Mucosa of stomach (tissue), 1 donor: Measurements from ENCODE around the gene PNLDC1.
A peak's percentile ranks its signal among the peaks of the same experiment; 100 is the strongest.

Source experiments
- H3K27me3 ChIP-seq: one replicate; pipeline ENCODE4 v1.7.0; 2013; ENCODE audit warnings: mild to moderate bottlenecking, low read length; ENCODE audit not compliant: control insufficient read depth, insufficient read depth
- H3K36me3 ChIP-seq: one replicate; pipeline ENCODE4 v1.7.0; 2013; ENCODE audit warnings: low read length; ENCODE audit not compliant: control insufficient read depth, insufficient read depth
- H3K4me1 ChIP-seq: one replicate; pipeline ENCODE4 v1.7.0; 2013; ENCODE audit warnings: mild to moderate bottlenecking, low read length; ENCODE audit not compliant: control insufficient read depth, insufficient read depth
- H3K4me3 ChIP-seq: one replicate; pipeline ENCODE4 v1.7.0; 2013; ENCODE audit warnings: low read length
- H3K9ac ChIP-seq: one replicate; pipeline ENCODE4 v1.7.0; 2013; ENCODE audit warnings: mild to moderate bottlenecking, low read length, moderate library complexity
- H3K9me3 ChIP-seq: one replicate; pipeline ENCODE4 v1.7.0; 2013; ENCODE audit warnings: mild to moderate bottlenecking, low read length, moderate library complexity; ENCODE audit not compliant: control insufficient read depth
- donor health status: Pancreatic carcinoma.

PNLDC1 gene

GRCh38 chr6:159761873-159762680 is 38.0 kb upstream of the PNLDC1 start, which contains the start of gene ACAT2:
ACAT2 (plus strand) TSS chr6:159762045; CDS start chr6:159762088, 43 bp downstream.
- Histone ChIP-seq H3K27me3 (no peaks in the 10 kb centered on the region), H3K9me3 (no peaks in the 10 kb centered on the region), H3K9ac (peak within 1 kb of the TSS; percentile 99), H3K4me3 (peak within 1 kb of the TSS; percentile 78), H3K4me1 (peaks cover 17% of the 10 kb centered on the region), H3K36me3 (no peaks in the 10 kb centered on the region)

GRCh38 chr6:159762681-159763293 is 37.3 kb upstream of the PNLDC1 start:
- H3K4me1 ChIP-seq: peaks cover 17% of the 10 kb centered on the region
- no peaks in the 10 kb centered on the region for H3K36me3 ChIP-seq
- no peaks in the 10 kb centered on the region for H3K9me3 ChIP-seq
- H3K4me3 ChIP-seq: peak overlapping the region; percentile 66
- H3K27me3 ChIP-seq: no peaks in the 10 kb centered on the region
- peak overlapping the region; percentile 69 for H3K9ac ChIP-seq

GRCh38 chr6:159766906-159767305 is 33.2 kb upstream of the PNLDC1 start:
- Histone ChIP-seq H3K27me3 (no peaks in the 10 kb centered on the region), H3K4me1 (peaks cover 7% of the 10 kb centered on the region), H3K4me3 (no peak overlapping the region), H3K36me3 (no peaks in the 10 kb centered on the region), H3K9ac (no peak overlapping the region), H3K9me3 (no peaks in the 10 kb centered on the region)

GRCh38 chr6:159769470-159769869 is 30.6 kb upstream of the PNLDC1 start:
- Histone ChIP-seq H3K36me3 (no peaks in the 10 kb centered on the region), H3K9ac (no peak overlapping the region), H3K27me3 (no peaks in the 10 kb centered on the region), H3K4me1 (no peaks in the 10 kb centered on the region), H3K4me3 (no peak overlapping the region), H3K9me3 (no peaks in the 10 kb centered on the region)

GRCh38 chr6:159772196-159772595 is 27.9 kb upstream of the PNLDC1 start:
- H3K4me1 ChIP-seq: no peaks in the 10 kb centered on the region
- H3K4me3 ChIP-seq: no peak overlapping the region
- peaks cover 3% of the 10 kb centered on the region for H3K36me3 ChIP-seq
- no peaks in the 10 kb centered on the region for H3K9me3 ChIP-seq
- no peaks in the 10 kb centered on the region for H3K27me3 ChIP-seq
- no peak overlapping the region for H3K9ac ChIP-seq

GRCh38 chr6:159777240-159777904 is 22.7 kb upstream of the PNLDC1 start:
- no peaks in the 10 kb centered on the region for H3K9me3 ChIP-seq
- H3K36me3 ChIP-seq: peaks cover 14% of the 10 kb centered on the region
- no peaks in the 10 kb centered on the region for H3K27me3 ChIP-seq
- H3K4me1 ChIP-seq: no peaks in the 10 kb centered on the region
- H3K9ac ChIP-seq: no peak overlapping the region
- no peak overlapping the region for H3K4me3 ChIP-seq

- Histone ChIP-seq H3K4me1 (no peaks in the 10 kb centered on the region), H3K9ac (no peak overlapping the region), H3K27me3 (no peaks in the 10 kb centered on the region), H3K9me3 (no peaks in the 10 kb centered on the region), H3K36me3 (peaks cover 20% of the 10 kb centered on the region), H3K4me3 (no peak overlapping the region)
These were observed 21.9 kb upstream of the PNLDC1 start for GRCh38 chr6:159778131-159778530.

GRCh38 chr6:159778542-159779103 is 21.5 kb upstream of the PNLDC1 start:
- no peak overlapping the region for H3K9ac ChIP-seq
- peaks cover 23% of the 10 kb centered on the region for H3K36me3 ChIP-seq
- H3K27me3 ChIP-seq: no peaks in the 10 kb centered on the region
- H3K9me3 ChIP-seq: no peaks in the 10 kb centered on the region
- no peak overlapping the region for H3K4me3 ChIP-seq
- no peaks in the 10 kb centered on the region for H3K4me1 ChIP-seq

GRCh38 chr6:159788276-159788675 is 11.8 kb upstream of the PNLDC1 start:
- Histone ChIP-seq H3K36me3 (peaks cover 4% of the 10 kb centered on the region), H3K27me3 (no peaks in the 10 kb centered on the region), H3K4me1 (peaks cover 7% of the 10 kb centered on the region), H3K9ac (peak overlapping the region; percentile 84), H3K4me3 (no peak overlapping the region), H3K9me3 (no peaks in the 10 kb centered on the region)

- H3K9me3 ChIP-seq: no peaks in the 10 kb centered on the region
- peak overlapping the region; percentile 38 for H3K4me3 ChIP-seq
- H3K36me3 ChIP-seq: no peaks in the 10 kb centered on the region
- H3K9ac ChIP-seq: peak overlapping the region; percentile 84
- peaks cover 7% of the 10 kb centered on the region for H3K4me1 ChIP-seq
- no peaks in the 10 kb centered on the region for H3K27me3 ChIP-seq
These were observed 11.2 kb upstream of the PNLDC1 start for GRCh38 chr6:159788753-159789376.

GRCh38 chr6:159789377-159790148 is 10.5 kb upstream of the PNLDC1 start, which contains the start of gene TCP1:
TCP1 (minus strand) TSS chr6:159789602; CDS start chr6:159789468, 134 bp downstream.
- Histone ChIP-seq H3K9me3 (no peaks in the 10 kb centered on the region), H3K27me3 (no peaks in the 10 kb centered on the region), H3K4me3 (peak within 1 kb of the TSS; percentile 95), H3K36me3 (no peaks in the 10 kb centered on the region), H3K9ac (peak within 1 kb of the TSS; percentile 86), H3K4me1 (peaks cover 7% of the 10 kb centered on the region)
